Breast epithelium (tissue), 4 donors: ENCODE measurements around the gene CAND1. TPM values are rescaled to one million over a fixed set of nuclear protein-coding genes. Genes with fewer than 3 reads are reported as not detected.

Experiments
- DNase-seq, 2 donors: peaks; one replicate each; pipeline ENCODE4 v3.0.0-alpha.2; 2019; ENCODE audit warnings: low spot score in 2 of 2
- H3K27ac ChIP-seq, 2 donors: fragments of 200-600 bp; sonication (generic) in 1 of 2; one replicate each; pipeline ENCODE4 v1.5.1; 2016 to 2019; ENCODE audit warnings: mild to moderate bottlenecking in 1 of 2
- H3K27me3 ChIP-seq, 2 donors: fragments of 200-600 bp; sonication (generic) in 1 of 2; one replicate each; pipeline versions ENCODE4 v1.5.1 to v1.6.0; 2017 to 2019; ENCODE audit warnings: control low read depth in 1 of 2, mild to moderate bottlenecking in 1 of 2
- H3K36me3 ChIP-seq: fragments of 200-600 bp; one replicate; pipeline ENCODE4 v1.5.1; 2019
- H3K4me1 ChIP-seq, 2 donors: fragments of 200-600 bp; sonication (generic); one replicate each; pipeline ENCODE4 v1.5.1; 2016 to 2019; ENCODE audit warnings: control low read depth in 1 of 2
- H3K4me3 ChIP-seq, 3 donors: fragments of 200-600 bp; sonication (generic); 1 replicate in 2 of 3; 2 replicates in 1 of 3; pipeline ENCODE4 v1.5.1; 2016 to 2019; ENCODE audit warnings: mild to moderate bottlenecking in 3 of 3, moderate library complexity in 2 of 3
- H3K9me3 ChIP-seq, 2 donors: fragments of 200-600 bp; sonication (generic) in 1 of 2; one replicate each; pipeline ENCODE4 v1.5.1; 2016 to 2019; ENCODE audit warnings: control low read depth in 1 of 2
- POLR2A ChIP-seq: fragments of 450-650 bp; IDR thresholded peaks from one replicate; pipeline ENCODE4 v1.6.1; 2016; ENCODE audit warnings: antibody characterized with exemption, mild to moderate bottlenecking, moderate library complexity
- POLR2AphosphoS5 ChIP-seq, 3 donors: sonication (generic); formaldehyde crosslinking; IDR thresholded peaks; one replicate each; pipeline ENCODE4 v1.6.1; 2017; ENCODE audit warnings: antibody characterized with exemption in 3 of 3
- intact Hi-C: fragments of 100-400 bp; cut with DNase I; formaldehyde crosslinking; loops from one replicate; pipeline ENCODE4 v1.15.1; 2023; ENCODE audit warnings: low total_unique reads
- total RNA-seq, 3 donors: library from RNA; depleted of rRNA; stranded (reverse); fragments of >200 nt; gene quantifications; one replicate each; pipeline ENCODE4 v1.1.0, GENCODE V29; 2016
- TF ChIP-seq, protein P1 (sequence below), 3 donors: fragments of 450-650 bp; IDR thresholded peaks; one replicate each; pipeline ENCODE4 v1.5.1; 2016 to 2017; ENCODE audit warnings: antibody characterized with exemption in 3 of 3, mild to moderate bottlenecking in 3 of 3, moderate library complexity in 3 of 3

Gene CAND1
- total RNA-seq, 3 donors from 2014 or later: 69.6 to 112 (median 81.3) TPM

DNA sequence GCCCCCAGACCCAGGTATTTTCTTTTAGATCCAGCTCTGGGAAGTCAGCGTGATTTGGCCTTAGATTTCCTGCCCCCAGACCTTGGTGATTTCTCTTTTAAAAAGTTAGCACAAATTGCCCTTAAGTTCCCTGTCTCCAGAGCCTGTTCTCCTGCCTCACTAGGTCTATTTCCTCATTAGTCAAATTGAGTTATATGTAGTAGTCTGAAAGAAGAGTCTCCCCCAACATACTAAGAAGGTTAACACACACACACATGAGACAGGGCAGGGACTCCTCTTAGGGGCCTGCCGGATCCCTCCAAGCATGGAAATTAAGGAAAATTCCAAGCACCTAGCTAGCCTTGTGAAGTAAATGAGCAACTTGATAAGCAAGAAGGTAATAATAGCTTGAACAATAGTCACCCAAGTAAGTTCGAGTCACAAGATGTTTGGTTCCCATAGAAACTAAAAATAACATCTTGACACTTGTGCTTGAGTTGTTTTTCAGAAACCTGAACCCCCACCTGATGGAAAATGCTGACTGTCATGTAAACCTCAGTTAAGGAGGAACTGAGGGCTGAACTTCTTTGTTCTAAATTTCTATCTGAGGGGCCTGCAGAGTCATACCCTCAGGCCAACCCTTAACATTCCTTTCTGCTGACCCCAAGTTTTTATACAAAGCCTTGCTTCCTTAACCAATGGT is 51.6 kb downstream of the CAND1 start:
- no peaks in the 10 kb centered on the region for H3K4me1 ChIP-seq
- TF ChIP-seq POLR2A (no peak), POLR2AphosphoS5 (IDR thresholded peaks at IDR 0.05) (no peak)
- TF ChIP-seq, protein P1, sequence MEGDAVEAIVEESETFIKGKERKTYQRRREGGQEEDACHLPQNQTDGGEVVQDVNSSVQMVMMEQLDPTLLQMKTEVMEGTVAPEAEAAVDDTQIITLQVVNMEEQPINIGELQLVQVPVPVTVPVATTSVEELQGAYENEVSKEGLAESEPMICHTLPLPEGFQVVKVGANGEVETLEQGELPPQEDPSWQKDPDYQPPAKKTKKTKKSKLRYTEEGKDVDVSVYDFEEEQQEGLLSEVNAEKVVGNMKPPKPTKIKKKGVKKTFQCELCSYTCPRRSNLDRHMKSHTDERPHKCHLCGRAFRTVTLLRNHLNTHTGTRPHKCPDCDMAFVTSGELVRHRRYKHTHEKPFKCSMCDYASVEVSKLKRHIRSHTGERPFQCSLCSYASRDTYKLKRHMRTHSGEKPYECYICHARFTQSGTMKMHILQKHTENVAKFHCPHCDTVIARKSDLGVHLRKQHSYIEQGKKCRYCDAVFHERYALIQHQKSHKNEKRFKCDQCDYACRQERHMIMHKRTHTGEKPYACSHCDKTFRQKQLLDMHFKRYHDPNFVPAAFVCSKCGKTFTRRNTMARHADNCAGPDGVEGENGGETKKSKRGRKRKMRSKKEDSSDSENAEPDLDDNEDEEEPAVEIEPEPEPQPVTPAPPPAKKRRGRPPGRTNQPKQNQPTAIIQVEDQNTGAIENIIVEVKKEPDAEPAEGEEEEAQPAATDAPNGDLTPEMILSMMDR (IDR thresholded peaks at IDR 0.05): no peak
- H3K36me3 ChIP-seq: no peaks in the 10 kb centered on the region
- intact Hi-C loops: loop anchor here (5.0 kb wide), 1 partner anchor 848 kb away; no protein-coding TSS in a partner anchor
- no peak overlapping the region for H3K27ac ChIP-seq
- no peaks in the 10 kb centered on the region for H3K27me3 ChIP-seq
- H3K9me3 ChIP-seq: peaks cover 0 to 5% of the 10 kb centered on the region in 2 donors
- no peak for DNase-seq
- no peak overlapping the region for H3K4me3 ChIP-seq

DNA sequence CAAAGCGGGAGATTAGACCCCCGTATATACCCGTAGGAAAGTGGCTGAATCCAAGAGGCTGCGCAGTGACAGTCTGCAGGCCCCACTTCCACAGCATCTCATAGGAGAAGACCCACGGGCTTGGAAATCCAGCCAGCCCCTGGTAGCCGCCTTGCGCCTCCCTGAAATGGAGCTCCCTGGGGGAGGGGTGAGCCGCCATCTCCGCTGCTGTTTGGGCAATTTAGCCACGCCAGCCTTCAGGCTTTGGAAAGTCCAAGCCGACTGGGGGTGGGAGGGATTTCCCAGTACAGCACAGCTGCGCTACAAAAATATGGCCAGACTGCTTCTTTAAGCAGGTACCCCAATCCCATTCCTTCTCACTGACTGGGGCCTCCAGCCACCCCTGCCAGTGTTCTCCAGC is 53.4 kb downstream of the CAND1 start:
- no peak overlapping the region for H3K27ac ChIP-seq
- TF ChIP-seq POLR2A: no peak
- TF ChIP-seq POLR2AphosphoS5 (IDR thresholded peaks at IDR 0.05): no peak
- TF ChIP-seq, protein P1 (IDR thresholded peaks at IDR 0.05): no peak
- intact Hi-C loops: loop anchor here (5.0 kb wide), 1 partner anchor 850 kb away; no protein-coding TSS in a partner anchor

DNA sequence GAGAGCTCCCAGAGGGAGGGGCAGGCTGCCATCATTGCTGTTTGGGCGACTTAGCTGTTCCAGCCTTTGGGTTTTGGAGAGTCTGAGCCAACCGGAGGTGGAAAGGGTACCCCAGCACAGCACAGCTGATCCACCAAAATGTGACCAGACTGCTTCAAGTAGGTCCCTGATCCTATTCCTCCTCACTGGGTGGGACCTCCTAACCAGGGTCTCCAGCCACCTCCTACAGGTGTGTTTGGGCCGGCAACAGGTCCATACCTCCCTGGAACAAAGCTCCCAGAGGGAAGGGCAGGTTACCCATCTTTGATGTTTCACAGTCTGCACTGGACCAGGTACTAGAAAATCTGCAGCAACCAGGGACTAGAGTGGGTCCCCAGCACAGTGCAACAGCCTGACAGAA is 53.8 kb downstream of the CAND1 start:
- no peak for DNase-seq
- H3K9me3 ChIP-seq: peaks cover 0 to 5% of the 10 kb centered on the region in 2 donors
- no peak overlapping the region for H3K27ac ChIP-seq
- no peak for TF ChIP-seq POLR2A
- TF ChIP-seq, protein P1 (IDR thresholded peaks at IDR 0.05): no peak
- no peak for TF ChIP-seq POLR2AphosphoS5 (IDR thresholded peaks at IDR 0.05)
- no peaks in the 10 kb centered on the region for H3K27me3 ChIP-seq
- no peak overlapping the region for H3K4me3 ChIP-seq
- H3K4me1 ChIP-seq: no peaks in the 10 kb centered on the region
- H3K36me3 ChIP-seq: no peaks in the 10 kb centered on the region
- intact Hi-C loops: loop anchor here (5.0 kb wide), 1 partner anchor 851 kb away; no protein-coding TSS in a partner anchor

More for the DNA sequence above, 53.4 kb downstream of the CAND1 start:
- Histone ChIP-seq H3K9me3 (peaks cover 0 to 5% of the 10 kb centered on the region in 2 donors), H3K36me3 (no peaks in the 10 kb centered on the region), H3K4me3 (no peak overlapping the region), H3K27me3 (no peaks in the 10 kb centered on the region), H3K4me1 (no peaks in the 10 kb centered on the region)
- DNase-seq: no peak

DNA sequence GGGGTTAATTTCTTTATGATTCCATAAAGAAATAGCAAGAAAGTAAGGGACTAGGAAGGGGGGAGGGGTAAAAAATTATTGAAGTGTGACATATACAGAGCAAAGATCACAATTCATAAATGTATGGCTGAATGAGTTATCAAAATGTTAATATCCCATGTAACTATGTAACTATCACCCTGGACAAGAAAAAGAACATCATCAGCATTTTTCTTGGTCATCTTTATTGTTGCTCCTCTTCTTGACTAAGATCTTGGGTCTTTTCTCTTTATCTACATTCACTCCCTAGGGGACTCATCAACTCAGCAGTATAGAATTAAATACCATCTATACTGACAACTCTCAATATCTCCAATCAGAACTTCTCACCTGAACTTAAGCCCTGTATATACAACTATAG is 57.5 kb downstream of the CAND1 start:
- no peak for DNase-seq
- no peaks in the 10 kb centered on the region for H3K27me3 ChIP-seq
- TF ChIP-seq, protein P1 (IDR thresholded peaks at IDR 0.05): no peak
- TF ChIP-seq POLR2AphosphoS5 (IDR thresholded peaks at IDR 0.05) (no peak), POLR2A (no peak)
- H3K27ac ChIP-seq: no peak overlapping the region
- no peaks in the 10 kb centered on the region for H3K36me3 ChIP-seq
- no peaks in the 10 kb centered on the region for H3K4me1 ChIP-seq
- no peak overlapping the region for H3K4me3 ChIP-seq
- H3K9me3 ChIP-seq: peaks cover 0 to 5% of the 10 kb centered on the region in 2 donors
- intact Hi-C loops: no loop called here

DNA sequence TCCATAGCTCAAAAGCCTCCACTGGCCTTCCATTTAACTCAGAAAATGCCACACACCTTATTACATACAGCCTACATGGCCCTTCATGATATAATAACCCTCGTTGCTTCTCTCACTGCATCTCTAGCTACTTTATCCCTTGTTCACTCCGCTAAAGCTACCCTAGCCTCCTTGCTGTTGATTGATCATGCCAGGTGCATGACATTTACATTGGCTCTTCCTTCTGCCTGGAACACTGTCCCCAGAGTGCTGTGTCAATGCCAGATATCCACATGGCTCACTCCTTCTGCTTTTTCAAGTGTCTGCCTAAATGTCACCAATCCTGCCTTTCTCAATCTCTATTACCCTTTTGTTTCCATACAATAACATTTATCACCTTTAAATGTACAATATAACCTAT is 58.3 kb downstream of the CAND1 start:
- no peak for TF ChIP-seq POLR2AphosphoS5 (IDR thresholded peaks at IDR 0.05)
- no peak for TF ChIP-seq POLR2A
- TF ChIP-seq, protein P1 (IDR thresholded peaks at IDR 0.05): no peak
- Histone ChIP-seq H3K27me3 (no peaks in the 10 kb centered on the region), H3K9me3 (peaks cover 0 to 5% of the 10 kb centered on the region in 2 donors), H3K36me3 (no peaks in the 10 kb centered on the region), H3K4me1 (no peaks in the 10 kb centered on the region), H3K27ac (no peak overlapping the region), H3K4me3 (no peak overlapping the region)
- intact Hi-C loops: no loop called here
- DNase-seq: no peak
